ENCODE measurements around the gene CASP9.

DNA sequence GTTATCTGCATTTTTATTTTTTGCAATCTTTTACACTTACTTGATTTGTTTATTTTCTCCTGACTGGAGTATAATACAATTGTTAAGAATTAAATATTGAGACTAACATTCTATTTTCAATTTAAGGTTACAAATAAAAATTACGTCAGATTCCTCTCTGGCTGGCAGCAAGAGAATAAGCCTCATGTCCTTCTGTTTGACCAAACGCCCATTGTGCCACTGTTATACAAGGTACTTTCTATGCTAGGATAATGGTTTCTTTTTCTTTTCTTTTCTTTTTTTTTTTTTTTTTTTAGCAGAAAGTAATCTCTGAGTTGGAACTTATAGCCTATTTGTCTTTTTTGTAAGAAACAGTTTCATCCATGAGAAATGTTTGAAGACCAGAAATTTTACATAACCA, 22.6 kb upstream of the CASP9 start:
- TF ChIP-seq, protein P1, sequence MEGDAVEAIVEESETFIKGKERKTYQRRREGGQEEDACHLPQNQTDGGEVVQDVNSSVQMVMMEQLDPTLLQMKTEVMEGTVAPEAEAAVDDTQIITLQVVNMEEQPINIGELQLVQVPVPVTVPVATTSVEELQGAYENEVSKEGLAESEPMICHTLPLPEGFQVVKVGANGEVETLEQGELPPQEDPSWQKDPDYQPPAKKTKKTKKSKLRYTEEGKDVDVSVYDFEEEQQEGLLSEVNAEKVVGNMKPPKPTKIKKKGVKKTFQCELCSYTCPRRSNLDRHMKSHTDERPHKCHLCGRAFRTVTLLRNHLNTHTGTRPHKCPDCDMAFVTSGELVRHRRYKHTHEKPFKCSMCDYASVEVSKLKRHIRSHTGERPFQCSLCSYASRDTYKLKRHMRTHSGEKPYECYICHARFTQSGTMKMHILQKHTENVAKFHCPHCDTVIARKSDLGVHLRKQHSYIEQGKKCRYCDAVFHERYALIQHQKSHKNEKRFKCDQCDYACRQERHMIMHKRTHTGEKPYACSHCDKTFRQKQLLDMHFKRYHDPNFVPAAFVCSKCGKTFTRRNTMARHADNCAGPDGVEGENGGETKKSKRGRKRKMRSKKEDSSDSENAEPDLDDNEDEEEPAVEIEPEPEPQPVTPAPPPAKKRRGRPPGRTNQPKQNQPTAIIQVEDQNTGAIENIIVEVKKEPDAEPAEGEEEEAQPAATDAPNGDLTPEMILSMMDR (conservative IDR thresholded peaks at IDR 0.05 in 1 of 2, IDR thresholded peaks at IDR 0.05 in 1 of 2; ENCODE audit: low read depth in 1 of 2, low read length in 2 of 2) = no peak
- no peak for TF ChIP-seq EZH2 (IDR thresholded peaks at IDR 0.05; ENCODE audit: low read length, missing control alignments)
